Measurements from ENCODE around the gene CCDC70. TPM values are rescaled to one million over a fixed set of nuclear protein-coding genes. Genes with fewer than 3 reads are reported as not detected.

Gene CCDC70
- polyA plus RNA-seq, 10 donors = not detected

DNA sequence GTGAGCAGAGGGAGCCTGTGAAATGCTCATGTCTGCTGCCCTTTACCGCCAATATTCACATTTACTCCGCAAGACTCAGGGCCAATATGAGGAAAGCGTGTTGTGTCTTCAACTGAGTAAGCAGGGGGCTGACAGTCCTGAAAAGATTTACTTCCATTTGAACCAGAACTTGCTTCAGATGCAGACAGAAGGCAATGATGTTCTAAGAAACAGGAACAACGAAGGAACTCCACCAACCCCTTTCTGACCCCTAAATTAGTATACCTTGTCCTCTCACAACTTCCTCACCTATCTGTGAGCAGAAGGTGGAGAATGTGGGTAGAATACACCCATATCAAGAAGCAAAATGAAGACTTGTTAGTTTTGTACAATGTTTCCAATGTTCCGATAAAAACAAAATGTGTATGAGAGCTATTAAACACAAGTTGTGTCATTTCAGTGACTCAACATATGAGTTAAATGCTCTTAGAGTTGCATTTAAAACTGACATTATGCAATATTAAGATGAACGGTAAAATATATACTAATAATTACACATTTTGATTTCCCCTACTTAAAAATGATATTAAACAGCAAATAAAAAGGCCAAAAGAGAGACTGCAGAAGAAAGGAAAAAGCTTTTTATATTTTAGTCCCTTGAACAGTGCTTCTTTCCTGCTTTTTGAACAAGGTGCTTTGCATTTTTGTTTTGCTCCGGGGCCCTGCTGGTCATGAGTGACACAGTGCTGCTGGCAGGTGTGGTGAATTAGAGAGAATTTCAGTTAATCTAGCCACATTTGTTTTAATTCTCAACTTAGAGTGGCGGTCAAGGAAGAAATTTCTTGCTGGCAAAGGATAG, 32.8 kb upstream of the CCDC70 start:
- no peak for DNase-seq

DNA sequence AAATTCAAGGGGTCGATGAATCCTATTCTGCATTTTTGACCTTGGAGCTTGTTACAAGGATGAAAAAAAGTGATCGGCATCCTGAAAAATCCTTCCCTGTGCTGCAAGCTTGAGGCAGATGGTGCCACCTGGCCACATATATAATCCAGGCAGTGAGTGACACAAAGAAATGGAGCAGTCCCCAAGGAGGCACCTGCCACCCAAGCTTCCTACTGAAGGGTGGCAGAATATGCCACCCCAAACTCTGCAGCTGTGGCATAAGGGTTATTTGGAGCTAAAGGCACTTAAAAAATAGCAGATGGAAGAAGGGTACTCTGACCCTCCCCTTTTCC, 32.2 kb upstream of the CCDC70 start:
- DNase-seq = no peak

DNA sequence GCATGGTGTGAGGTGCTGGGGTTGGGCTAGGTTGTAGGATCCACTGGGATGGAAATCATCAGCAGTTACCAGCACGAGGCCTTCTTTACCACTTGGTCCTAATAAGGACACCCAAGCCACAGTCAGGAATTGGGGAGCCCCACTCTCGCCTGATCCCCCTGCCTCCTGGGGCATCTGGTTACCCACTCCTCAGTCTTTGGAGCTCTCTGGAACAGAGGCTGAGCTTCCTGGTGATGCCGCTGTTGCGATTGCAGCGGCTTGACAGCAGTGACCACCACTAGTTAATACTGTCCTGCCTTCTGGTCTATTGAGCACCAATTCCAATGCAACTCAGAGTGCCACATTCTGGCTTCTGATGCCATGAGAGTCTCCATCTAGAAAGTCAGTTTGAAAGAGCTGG, 30.2 kb upstream of the CCDC70 start:
- no peak for DNase-seq

DNA sequence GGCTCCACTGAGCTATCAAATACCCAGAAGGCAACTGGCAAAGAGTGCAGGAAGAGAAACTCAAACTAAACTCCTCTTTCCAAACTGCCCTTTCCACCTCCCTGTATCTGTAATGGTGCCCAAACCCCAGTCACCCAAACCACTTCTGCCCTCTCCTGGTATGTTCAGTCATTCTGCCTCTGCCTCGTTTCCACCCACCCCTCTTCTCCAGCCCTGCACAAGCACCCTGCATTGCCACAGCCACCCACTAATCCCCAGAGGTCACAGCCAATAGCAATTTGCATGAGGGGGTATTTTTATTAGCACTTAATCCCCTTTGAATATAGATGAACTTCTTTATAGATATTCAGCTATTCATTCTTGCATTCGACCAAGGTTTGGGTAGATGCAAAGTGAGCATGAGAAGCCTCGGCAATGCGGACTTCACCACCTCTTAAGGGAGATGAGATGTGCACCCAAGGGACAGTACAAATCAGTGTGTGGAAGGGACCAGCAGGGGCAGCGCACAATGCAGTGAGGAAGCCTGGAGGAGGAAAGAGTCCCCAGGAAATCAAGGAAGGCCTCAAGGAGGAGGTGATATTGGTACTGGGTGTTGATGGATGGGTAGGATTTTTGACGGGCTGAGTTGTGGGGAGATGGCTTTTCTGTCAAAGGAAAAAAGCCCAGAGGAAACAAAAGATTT, 29.2 kb upstream of the CCDC70 start:
- DNase-seq = peak in 1 of 3 donors; percentile 31

DNA sequence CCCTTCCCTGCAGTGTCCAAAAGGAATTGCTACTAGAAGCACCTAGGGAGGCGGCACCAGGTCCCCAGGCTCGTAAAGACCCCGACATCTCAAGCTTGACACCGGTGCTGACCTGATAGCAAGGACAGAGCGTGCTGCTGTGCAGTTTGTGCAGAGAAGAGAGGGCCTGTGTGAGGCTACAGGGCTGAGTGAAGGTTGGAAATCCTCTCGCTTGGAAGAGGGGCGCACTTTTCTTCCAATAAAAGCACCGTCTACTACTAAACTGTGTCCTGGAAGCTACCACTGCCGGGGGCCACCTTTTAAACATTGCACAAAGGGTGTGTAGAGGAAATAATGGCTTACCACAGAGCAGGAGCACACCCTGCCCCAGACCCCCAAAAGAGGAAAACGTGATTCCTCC, 27.8 kb upstream of the CCDC70 start:
- no peak for DNase-seq

DNA sequence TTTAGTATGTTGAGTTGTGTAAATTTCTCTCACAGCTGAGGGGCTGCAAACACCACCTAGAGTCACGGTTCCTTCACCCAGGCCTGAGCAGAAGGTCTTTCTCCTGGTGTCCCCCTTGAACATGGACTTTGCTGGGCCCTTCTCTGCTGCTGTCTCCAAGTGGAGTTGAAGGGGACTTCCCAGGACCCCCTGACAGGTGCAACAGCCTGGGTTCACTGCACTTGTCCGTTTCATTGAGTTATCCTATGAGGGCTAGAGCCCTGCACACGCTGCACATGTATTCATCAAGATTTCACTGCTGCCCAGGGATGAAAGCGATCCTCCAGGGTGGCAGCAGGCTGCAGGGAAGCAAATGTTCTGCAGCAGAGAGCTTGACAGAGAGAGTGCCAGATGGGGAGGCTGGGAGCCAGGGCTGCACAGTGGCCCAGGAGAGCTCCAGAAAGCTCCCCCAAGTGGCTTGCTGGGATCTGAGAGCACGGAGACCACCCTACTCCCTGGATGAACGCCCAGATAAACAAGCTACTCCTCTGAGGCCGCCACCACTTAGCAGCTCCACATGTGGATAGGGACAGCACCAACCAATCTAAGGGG, 27.1 kb upstream of the CCDC70 start:
- peak in 1 of 3 donors; percentile 43 for DNase-seq

DNA sequence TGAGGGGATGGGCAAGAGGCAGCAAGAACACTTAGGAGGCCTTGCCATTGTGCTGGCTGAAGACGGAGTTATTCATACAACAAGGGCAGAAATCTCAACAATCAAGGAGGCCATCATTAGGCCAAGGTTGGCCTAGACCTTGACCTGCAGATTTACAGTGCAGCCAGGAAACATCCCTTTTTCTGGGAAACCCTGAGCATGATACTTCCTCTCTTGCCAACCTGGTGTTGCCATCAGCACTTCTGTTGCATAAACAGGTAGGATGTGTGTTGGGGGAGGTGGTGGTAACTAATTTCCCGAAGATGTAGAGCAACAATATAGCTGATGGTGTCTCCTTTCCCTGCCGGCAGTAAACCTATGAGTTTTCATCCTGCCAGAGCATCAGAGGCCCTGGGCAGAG, 24.8 kb upstream of the CCDC70 start:
- DNase-seq = no peak

DNA sequence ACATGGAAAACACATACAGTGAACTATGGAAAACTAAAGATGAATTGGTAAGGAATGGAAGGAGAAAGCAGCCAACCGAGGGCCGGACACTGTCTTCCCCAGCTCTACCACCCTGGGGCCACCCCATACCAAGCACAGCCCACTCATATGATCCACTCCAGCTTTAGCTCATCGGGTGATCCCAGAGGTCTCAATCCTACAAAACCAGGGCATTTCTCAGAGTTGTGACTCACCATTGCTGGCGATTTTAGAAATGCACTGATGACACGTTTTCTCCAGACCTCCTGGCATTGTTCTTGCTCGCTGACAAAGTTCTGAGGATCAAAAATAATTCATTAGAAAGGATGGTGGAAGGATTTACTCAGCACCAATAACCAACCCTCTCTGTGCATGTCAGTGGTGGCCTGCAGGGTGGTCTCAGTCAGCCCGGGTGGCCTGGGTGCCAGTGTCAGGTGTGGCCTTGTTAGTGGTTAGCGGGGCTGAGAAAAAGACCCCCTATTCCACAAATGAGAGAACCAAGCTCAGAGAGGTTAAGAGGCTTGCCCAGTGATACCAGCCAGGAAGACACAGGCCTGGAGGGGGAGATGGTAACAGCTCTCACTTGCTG, 23.4 kb upstream of the CCDC70 start:
- DNase-seq = no peak

DNA sequence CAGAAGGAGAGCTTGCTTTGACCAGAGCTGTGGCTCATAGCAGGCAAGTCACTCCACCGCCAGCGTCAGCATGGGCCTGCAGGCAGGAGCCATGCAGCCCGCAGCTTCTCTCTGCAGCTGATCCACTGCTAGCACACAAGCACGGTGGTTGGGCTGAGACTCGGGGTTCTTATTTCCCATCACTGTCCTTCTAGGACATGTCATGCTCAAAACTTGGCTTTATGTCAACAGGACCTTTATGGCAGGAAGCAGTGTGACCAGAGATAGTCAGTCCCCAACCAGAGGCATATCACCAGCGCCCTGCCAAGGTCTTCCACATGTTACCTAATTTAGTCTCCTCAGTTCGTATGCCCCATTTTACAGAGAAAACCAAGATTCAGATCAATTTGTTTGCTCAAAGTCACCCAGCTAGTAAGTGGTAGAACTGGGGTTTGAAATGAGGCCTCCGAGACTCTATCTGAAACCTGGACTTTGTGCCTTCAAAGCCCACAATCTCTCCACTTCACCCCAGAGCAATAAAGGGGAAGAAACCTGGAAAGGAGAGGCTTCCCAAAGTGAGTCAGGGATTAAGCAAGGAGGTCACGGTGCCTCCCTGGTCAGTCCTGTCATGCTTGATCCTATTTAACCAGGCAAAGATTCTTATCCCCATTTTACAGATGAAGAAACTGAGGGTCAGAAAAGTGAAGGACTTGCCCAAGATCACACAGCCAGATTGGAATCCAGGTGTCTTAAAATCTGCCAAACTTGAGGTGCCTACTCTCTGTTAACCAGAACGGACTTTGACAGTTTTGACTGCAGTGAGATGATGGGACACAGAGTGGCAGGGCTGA, 21.8 kb upstream of the CCDC70 start:
- DNase-seq = no peak

DNA sequence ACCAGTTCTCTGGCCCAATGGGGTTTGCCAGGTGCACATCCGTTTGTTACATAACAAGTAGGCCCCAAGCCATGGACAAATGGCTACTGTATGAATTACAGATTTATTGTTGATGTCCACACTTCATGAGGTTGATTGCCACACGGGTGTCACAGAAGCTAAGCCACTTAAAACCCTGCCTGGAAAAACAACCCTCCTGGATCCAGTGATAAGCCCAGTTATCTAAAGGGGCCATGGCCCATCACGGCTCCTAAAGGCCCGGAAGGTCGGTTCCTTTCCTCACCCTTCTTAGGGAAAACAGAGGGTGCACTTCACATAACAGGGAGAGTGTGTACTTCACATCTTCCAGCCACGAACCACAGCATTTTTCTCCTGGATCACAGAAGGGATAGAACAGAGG, 20.9 kb upstream of the CCDC70 start:
- no peak for DNase-seq

DNA sequence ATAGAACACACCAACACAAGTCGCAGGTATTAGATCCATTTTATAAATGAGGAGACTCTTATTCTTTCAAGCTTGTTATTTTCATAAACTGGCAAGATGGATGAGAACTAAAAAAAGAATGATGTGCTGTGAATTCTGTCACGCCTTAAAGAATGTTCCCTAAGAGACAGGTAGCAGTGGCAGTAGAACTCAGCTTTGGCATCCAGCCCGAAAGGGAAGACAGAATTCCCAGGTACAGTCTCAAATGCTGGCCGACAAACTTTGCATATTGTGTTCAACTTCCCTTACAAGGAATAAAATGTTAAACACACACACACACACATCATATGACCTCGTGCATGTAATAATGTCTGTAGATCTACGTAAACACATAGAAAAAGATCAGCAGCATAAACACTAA, 20.0 kb upstream of the CCDC70 start:
- no peak for DNase-seq

DNA sequence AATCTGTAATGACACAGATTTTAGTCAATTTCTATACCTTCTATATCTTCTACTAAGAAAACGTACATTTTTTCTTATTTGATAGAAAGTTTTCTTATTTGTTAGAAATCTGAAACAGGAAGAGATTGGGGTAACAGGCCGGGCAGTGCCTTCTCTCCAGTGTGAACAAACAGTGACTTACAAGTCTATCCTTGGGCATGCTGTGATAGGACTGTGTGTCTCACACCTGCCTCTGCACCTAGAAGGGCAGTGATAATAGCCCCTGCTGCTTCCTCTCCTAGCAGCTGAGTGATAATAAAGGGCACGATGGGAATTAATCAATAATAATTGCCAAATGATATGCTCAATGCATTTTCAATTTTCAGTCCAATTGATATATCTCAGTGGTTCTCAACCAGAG, 18.2 kb upstream of the CCDC70 start:
- DNase-seq = no peak

DNA sequence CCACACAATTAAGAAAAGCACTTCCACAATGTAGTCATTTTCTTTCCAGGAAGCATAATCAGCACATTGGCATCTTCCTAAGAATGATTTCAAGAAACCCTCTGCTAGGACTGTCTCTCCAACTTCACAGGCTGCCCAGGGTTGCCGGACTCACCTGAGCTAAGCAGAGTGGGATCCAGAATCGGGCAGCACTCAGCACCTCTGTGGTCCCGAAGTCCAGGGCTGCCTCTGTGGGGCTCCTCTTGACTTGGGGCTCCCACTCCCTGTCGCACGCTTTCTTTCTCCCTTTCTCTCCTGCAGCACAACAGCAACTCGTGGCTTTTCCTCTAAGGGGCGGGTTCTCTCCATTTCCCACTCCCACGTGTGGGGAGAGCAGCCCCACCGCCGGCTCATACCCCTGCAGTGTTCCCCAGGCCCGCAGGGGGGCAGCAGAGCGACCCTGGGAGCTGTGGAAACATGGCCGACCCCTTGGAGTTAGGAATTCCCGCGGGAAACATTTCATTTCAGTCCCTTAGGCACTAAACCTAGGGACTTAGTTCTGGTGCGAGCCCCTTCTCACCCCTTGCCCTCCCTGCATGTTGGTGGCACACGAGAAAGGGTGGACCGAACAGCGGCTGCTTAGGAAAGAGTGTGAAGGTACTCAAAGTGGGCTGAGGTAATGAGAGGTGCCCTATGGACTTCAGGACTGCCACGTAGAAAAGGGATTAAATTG, 16.8 kb upstream of the CCDC70 start, which contains the start of gene TMEM272:
Gene TMEM272 (minus strand): TSS at position 316 of the 712 bp plus-strand sequence. CDS start 6,647 bp downstream, outside the sequence.
- DNase-seq = peak in 2 of 3 donors; percentile 20 to 28

DNA sequence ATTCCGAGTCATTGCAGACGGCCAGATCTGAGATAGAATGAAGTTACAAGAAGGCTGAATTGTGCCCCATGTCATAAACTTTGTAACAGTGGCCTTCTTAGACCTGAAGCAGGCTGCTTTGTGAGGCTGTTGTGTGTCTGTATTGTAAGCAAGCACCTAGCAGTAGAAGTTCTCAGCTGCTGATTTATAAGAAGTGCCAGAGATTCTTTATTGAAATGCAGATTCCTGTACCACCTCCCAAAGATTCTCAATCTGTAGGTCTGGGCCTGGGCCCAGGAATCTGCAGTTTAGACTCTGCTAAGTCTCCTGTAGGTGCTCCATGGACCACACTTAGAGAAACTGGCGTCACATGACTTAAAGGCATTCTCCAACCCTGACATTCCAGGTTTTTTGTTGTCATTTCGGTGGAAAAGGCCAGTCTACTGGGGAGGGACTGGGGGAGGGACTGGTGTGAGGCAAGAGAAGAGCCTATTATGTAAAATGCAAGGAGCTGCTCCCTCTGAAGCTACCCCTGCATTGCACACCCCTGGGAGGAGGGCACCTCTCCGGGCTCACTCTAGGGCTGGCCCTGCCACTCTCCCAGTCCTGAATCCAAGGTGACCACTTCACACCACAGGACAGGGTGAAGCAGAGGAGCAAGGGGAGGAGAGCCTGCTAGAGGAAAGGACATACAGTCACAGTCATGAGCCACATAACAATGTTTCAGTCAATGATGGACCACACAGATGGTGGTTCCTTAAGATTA, 16.0 kb upstream of the CCDC70 start:
- no peak for DNase-seq

DNA sequence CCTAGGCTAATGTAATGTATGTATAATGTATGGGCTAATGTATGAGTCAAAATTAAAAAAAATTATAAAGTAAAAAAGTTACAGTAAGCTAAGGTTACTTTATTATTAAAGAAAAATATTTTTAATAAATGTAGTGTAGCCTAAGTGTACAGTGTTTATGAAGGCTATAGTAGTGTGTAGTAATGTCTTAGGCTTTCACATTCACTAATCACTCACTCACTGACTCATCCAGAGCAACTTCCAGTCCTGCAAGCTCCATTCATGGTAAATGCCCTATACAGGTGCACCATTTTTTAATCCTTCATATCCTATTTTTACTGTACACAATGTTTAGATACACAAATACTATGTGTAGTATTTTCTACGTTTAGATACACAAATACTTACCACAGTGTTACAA, 15.0 kb upstream of the CCDC70 start:
- no peak for DNase-seq

DNA sequence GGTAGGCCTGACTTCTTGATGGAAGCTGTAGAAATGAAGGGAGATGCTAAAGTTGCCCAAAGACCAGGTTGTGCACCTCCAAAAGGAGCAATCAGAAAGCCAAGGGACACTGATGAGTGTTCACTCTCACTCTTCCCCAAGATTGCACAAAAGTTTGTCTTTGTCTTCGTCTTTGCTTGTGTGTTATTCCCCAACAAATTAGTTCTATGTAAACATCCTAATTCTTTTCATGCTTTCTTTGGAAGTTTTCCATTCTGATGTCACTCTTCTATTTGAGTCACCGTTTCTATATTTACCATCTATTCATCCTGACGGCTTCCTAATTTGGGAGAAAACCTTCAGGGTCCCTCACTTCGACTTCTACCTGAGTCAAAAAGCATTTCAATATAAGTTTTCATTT, 13.1 kb upstream of the CCDC70 start:
- no peak for DNase-seq

DNA sequence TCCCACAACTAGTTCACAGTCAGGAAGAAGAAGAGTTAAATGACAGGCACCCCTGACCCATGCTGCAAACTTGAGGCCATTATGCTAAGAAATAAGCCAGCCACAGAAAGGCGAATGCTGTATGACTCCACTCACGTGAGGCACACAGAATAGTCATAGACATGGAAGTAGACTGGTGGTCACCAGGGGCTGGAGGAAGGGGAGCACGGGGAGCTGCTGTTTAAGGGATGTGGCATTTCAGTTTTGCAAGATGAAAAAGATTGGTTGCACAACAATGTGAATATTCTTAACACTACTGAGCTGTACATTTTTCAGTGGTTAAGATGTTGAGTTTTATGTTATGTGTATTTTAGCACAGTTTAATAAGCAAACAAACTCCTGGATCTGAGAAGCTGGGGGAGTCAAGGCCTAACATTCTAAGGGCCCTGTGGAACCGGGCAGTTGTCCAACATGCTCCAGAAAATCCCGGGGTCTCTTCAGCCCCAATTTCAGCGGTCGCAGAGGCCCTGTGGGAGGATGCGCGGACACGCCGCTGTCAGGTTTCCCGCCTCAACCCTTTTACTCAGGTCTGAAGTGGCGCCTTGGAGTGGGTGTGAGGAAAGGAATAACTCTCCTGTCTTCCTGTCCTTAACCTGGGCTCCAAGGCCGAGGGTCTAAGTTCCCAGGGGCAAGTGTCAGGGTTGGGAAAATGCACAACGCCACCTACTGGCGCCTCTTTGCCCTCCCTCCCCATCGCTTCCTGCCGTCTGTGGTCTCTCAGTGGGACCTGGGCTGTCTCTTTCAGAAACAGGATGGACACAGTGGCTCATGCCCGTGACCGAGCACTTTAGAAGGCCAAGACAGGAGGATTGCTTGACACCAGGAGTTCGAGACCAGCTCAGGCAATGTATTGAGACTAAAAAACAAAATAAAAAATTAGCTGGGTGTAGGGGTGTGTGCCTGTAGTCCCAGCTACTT, 12.3 kb upstream of the CCDC70 start:
- no peak for DNase-seq

DNA sequence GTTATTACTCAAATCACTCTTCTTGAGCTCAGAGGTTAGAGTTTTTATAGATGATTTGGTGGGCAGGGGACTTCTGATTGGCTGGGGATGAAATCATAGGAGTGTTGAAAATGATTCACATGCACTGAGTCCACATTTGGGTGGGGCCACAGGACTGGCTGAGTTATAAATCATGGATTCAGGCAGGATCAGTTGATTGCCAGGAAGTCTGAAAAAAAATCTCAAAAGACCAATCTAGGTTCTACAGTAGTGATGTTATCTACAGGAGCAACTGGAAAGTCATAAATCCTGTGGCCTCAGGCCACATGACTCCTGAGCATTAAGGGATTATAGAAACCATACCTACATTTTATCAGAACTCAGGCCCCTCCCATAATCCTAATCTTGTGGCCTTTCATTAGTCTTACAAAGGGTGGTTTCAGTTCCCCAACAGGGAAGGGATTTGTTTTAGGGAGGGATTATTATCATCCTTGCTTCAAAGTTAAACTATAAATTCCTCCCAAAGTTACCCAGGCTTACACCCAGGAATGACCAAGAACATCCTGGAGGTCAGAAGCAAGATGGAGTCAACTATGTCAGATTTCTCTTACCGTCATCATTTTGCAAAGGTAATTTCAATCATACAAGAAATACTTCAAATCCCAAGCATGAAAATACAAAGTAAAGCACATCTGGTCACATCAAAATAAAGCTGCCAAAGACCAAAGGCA, 5.6 kb upstream of the CCDC70 start:
- DNase-seq = no peak
